SK-N-SH treated with all-trans-retinoic acid at 6 μM for 48 hours (cell line): ENCODE results near the gene ITIH2.

Source experiments
- ATAC-seq: fragments of 200-7000 bp; cut with Tn5 transposase; 3 replicates; pipeline ENCODE4 v1.9.1; 2020; ENCODE audit warnings: mild to moderate bottlenecking, moderate library complexity
- ARNTL ChIP-seq: fragments of 450-650 bp; formaldehyde crosslinking; IDR thresholded peaks from 2 replicates; pipeline ENCODE4 v1.5.0; 2020; ENCODE audit warnings: low read depth, mild to moderate bottlenecking, moderate library complexity, borderline replicate concordance
- CREB5 ChIP-seq: fragments of 250-450 bp; sonication (Bioruptor Pico); IDR thresholded peaks from 2 replicates; pipeline ENCODE4 v1.5.1; 2020; ENCODE audit warnings: low read depth, mild to moderate bottlenecking, moderate library complexity
- CSDC2 ChIP-seq: fragments of 250-450 bp; sonication (Bioruptor Pico); IDR thresholded peaks from 2 replicates; pipeline ENCODE4 v1.5.0; 2020; ENCODE audit warnings: mild to moderate bottlenecking, moderate library complexity
- CSRNP3 ChIP-seq: fragments of 250-450 bp; sonication (Bioruptor Pico); IDR thresholded peaks from 2 replicates; pipeline ENCODE4 v1.5.1; 2021; ENCODE audit warnings: mild to moderate bottlenecking, moderate library complexity
- ESRRG ChIP-seq: fragments of 250-450 bp; sonication (Bioruptor Pico); IDR thresholded peaks from 2 replicates; pipeline ENCODE4 v1.6.1; 2021; ENCODE audit warnings: mild to moderate bottlenecking
- GLIS3 ChIP-seq: fragments of 250-450 bp; sonication (Bioruptor Pico); IDR thresholded peaks from 2 replicates; pipeline ENCODE4 v1.5.0; 2020; ENCODE audit warnings: mild to moderate bottlenecking, moderate library complexity
- ISL1 ChIP-seq: fragments of 250-450 bp; sonication (Bioruptor Pico); IDR thresholded peaks from 2 replicates; pipeline ENCODE4 v2.1.2; 2022; ENCODE audit warnings: mild to moderate bottlenecking, moderate library complexity
- OSR1 ChIP-seq: fragments of 250-450 bp; sonication (Bioruptor Pico); IDR thresholded peaks from 2 replicates; pipeline ENCODE4 v1.8.0; 2022; ENCODE audit warnings: moderate library complexity, mild to moderate bottlenecking, inconsistent platforms
- PATZ1 ChIP-seq: fragments of 250-450 bp; sonication (Bioruptor Pico); IDR thresholded peaks from 2 replicates; pipeline ENCODE4 v1.8.0; 2020; ENCODE audit warnings: mild to moderate bottlenecking, moderate library complexity, borderline replicate concordance
- POU6F1 ChIP-seq: fragments of 250-450 bp; sonication (Bioruptor Pico); IDR thresholded peaks from 2 replicates; pipeline ENCODE4 v1.8.0; 2021; ENCODE audit warnings: low read depth, mild to moderate bottlenecking, moderate library complexity, borderline replicate concordance
- PPARA ChIP-seq: fragments of 250-450 bp; sonication (Bioruptor Pico); IDR thresholded peaks from 2 replicates; pipeline ENCODE4 v1.5.0; 2020; ENCODE audit warnings: mild to moderate bottlenecking, borderline replicate concordance
- SNAI2 ChIP-seq: fragments of 250-450 bp; sonication (Bioruptor Pico); IDR thresholded peaks from 2 replicates; pipeline ENCODE4 v1.5.0; 2020; ENCODE audit warnings: mild to moderate bottlenecking, moderate library complexity
- TCF4 ChIP-seq: fragments of 250-450 bp; sonication (Bioruptor Pico); IDR thresholded peaks from 2 replicates; pipeline ENCODE4 v1.8.0; 2021; ENCODE audit warnings: mild to moderate bottlenecking, moderate library complexity, borderline replicate concordance
- TOX ChIP-seq: fragments of 250-450 bp; sonication (Bioruptor Pico); IDR thresholded peaks from 2 replicates; pipeline ENCODE4 v1.8.0; 2021; ENCODE audit warnings: mild to moderate bottlenecking, moderate library complexity, borderline replicate concordance
- TSHZ2 ChIP-seq: fragments of 250-450 bp; sonication (Bioruptor Pico); IDR thresholded peaks from 2 replicates; pipeline ENCODE4 v1.5.0; 2020; ENCODE audit warnings: mild to moderate bottlenecking, moderate library complexity
- ZC3H10 ChIP-seq: fragments of 250-450 bp; sonication (Bioruptor Pico); IDR thresholded peaks from 2 replicates; pipeline ENCODE4 v1.5.1; 2021; ENCODE audit warnings: mild to moderate bottlenecking, moderate library complexity
- ZFP30 ChIP-seq: fragments of 450-650 bp; formaldehyde crosslinking; IDR thresholded peaks from 2 replicates; pipeline ENCODE4 v1.5.0; 2022; ENCODE audit warnings: mild to moderate bottlenecking, moderate library complexity
- ZNF565 ChIP-seq: fragments of 450-650 bp; formaldehyde crosslinking; conservative IDR thresholded peaks from 2 replicates; pipeline ENCODE4 v1.5.0; 2020; ENCODE audit warnings: low read depth, mild to moderate bottlenecking, moderate library complexity
- ZNF70 ChIP-seq: fragments of 450-650 bp; formaldehyde crosslinking; IDR thresholded peaks from 2 replicates; pipeline ENCODE4 v1.5.0; 2020; ENCODE audit warnings: mild to moderate bottlenecking, moderate library complexity
- ZNF8 ChIP-seq: fragments of 450-650 bp; formaldehyde crosslinking; IDR thresholded peaks from 2 replicates; pipeline ENCODE4 v1.5.0; 2020; ENCODE audit warnings: mild to moderate bottlenecking, moderate library complexity

The ITIH2 gene

GRCh38 chr10:7797582-7797981 lies 94.5 kb downstream of the ITIH2 start:
- peak; percentile 99 for ATAC-seq
- TF ChIP-seq TOX (CRISPR knock-in tag) (no peak), OSR1 (CRISPR knock-in tag) (no peak), ZNF8 (CRISPR knock-in tag) (no peak), ZNF565 (no peak), TSHZ2 (no peak), GLIS3 (CRISPR knock-in tag) (no peak), ZFP30 (no peak), PATZ1 (peak; percentile 73; the same call in 1 of the 2 replicates), ZNF70 (no peak), CSRNP3 (CRISPR knock-in tag) (peak; percentile 69; the same call in 1 of the 2 replicates), SNAI2 (peak; percentile 68; the same call in 1 of the 2 replicates), CREB5 (CRISPR knock-in tag) (peak; percentile 81; the same call in 1 of the 2 replicates), ISL1 (CRISPR knock-in tag) (peak; percentile 100), TCF4 (CRISPR knock-in tag) (no peak), PPARA (CRISPR knock-in tag) (no peak), POU6F1 (no peak), ESRRG (0 out of 2 replicates have a peak, but pooled peaks have one; percentile 64), CSDC2 (no peak), ARNTL (CRISPR knock-in tag) (no peak), ZC3H10 (CRISPR knock-in tag) (no peak)
